GM21619 (cell line): Measurements from ENCODE around the gene PARK7.
A peak's percentile ranks its signal among the peaks of the same experiment; 100 is the strongest.

ENCODE experiments used
- ATAC-seq: cut with Tn5 transposase; IDR thresholded peaks from one replicate; pipeline ENCODE4 v1.9.1; 2021; ENCODE audit not compliant: unreplicated experiment

Gene PARK7

DNA sequence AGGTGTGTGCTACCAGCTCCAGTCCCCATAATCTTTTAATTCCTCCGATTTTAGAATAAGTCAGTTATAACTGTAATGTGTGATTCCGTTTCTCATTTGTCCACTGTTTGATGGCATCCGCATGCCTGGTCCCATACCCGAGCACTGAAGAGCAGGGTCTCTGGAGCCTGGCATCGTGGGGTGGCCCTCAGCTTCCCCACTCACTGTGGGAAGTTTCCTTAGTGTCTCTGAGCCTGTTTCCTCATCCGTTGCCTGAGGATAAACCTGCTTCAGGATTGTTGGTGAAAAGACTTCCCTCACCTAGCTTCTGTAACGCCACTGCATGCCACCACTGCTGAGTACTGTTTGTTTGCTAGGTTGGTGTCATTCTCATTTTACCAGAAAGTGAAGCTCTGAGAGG lies 19.5 kb downstream of the PARK7 start:
- no peak for ATAC-seq

DNA sequence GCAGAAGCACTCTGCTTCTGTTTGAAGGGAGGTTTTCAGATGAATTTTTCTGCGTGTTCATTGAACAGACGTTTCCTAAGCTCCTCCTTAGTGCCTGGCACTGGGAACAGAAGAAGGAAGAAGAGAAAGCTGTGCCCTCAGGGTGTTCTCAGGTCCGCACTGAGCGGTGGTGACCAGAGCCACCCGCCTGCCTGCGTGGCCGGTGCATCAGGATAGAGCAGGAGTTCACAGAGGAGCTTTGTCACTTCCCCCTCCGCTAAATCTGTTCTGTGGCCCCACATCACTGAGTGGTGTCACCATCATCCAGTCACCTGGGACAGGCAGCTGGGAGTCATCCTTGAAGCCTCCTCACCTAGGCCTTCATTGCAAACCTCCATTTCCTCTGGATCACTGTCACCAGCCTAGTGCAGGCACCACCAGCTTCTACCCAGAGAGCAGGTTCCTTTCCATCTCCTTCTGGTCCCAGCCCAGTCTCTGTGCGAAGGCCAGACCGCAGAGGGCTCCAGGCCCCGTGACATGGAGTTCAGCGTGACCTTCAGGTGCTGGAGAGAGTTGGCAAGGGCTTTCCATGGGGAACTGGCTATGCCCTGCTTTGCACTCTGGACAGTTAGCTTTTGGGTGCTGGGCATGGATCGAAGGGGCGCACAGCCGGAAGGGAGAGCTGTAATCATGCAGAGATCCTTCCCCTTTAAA lies 21.7 kb downstream of the PARK7 start:
- no peak for ATAC-seq

DNA sequence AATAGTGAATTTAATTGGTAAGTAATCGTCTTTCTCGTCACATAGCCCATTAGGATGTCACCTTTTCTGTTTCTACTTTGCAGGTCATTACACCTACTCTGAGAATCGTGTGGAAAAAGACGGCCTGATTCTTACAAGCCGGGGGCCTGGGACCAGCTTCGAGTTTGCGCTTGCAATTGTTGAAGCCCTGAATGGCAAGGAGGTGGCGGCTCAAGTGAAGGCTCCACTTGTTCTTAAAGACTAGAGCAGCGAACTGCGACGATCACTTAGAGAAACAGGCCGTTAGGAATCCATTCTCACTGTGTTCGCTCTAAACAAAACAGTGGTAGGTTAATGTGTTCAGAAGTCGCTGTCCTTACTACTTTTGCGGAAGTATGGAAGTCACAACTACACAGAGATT lies 23.3 kb downstream of the PARK7 start:
- ATAC-seq = no peak

DNA sequence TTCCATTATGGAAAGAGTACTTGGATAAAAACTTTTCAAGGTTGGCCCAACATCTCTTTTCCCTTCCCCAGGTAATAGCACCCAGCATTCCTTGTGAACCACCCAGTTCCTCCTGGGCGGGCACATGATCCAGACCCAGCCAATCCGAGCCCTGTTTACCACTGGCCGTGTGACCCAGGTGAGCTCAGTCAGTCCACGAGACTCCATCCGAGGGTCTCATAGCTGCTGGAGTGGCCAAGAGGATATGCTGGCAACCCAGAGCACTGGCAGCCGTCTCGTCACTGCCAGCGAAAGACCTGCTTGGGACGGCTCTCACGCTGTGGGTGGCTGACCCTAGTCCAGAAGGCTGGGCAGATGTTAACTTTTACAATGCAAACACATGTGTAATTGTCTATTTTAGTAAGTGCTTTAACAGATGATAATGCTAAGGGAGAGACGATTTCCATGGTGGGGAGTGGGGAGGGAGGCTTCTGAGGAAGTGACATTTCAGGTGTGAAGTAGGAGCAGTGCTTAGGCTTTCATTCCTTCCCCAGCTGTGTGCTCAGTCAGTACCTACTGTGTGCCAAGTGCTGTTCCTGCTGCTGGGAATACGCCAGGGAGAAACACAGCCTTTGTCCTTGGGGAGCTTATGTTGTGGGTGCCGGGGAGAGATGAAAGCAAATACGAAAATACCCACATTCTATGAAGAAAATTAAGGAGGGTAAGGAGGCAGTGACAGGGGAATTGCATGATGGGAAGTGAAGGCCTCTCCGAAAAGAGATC lies 24.5 kb downstream of the PARK7 start:
- no peak for ATAC-seq

DNA sequence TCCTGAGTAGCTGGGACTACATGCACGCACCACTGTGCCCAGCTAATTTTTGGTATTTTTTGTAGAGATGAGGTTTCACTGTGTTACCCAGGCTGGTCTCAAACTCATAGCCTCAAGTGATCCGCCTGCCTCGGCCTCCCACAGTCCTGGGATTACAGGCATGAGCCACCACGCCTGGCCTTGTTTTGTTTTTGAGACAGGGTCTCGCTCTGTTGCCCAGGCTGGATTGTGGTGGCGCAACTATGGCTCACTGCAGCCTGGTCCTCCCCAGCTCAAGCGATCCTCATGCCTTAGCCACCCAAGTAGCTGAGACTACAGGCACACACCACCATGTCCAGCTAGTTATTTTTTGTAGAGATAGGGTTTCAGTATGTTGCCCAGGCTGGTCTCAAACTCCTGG lies 26.0 kb downstream of the PARK7 start:
- no peak for ATAC-seq

DNA sequence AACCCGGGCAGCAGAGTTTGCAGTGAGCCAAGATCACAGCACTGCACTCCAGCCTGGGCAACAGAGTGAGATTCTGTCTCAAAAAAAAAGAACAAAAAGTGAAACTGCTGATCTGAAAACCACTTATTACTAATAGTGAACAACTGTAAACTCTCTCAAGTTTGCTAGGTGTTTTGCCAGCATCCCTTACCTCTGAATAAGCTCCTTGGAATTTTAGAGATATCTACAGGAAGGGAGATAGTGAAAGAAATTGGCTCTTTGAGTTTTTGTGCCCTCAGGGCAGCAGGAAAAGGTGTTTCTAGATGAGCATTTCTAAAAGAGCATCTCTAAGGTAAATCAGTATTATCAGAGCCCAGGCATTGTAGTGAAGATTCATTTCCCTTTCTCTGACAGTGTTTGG lies 27.1 kb downstream of the PARK7 start:
- no peak for ATAC-seq

DNA sequence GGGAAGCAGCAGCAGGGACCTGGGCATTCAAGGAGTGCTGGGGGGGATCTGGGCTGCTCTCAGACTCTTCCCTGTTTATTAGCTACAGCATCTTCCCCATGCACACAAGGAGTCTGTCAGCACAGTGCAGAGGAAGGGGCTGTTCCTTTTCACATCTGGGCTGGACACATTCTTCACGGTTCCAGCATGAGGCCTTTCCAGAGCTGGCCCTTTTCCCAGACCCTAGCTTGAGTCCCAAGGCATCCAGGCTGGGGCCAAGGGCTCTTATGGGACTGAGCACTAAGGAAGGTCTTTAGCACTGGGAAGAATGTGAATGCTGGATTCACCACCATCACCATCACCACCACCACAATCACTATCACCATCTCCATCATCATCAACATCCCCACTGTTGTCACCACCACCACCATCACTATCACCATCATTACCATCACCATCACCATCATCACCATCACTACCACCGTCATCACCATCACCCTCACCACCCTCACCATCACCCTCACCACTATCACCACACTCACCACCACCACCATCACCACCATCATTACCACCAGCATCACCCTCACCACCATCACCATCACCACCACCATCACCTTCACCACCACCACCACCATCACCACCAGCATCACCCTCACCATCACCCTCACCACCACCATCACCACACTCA lies 28.4 kb downstream of the PARK7 start:
- no peak for ATAC-seq

DNA sequence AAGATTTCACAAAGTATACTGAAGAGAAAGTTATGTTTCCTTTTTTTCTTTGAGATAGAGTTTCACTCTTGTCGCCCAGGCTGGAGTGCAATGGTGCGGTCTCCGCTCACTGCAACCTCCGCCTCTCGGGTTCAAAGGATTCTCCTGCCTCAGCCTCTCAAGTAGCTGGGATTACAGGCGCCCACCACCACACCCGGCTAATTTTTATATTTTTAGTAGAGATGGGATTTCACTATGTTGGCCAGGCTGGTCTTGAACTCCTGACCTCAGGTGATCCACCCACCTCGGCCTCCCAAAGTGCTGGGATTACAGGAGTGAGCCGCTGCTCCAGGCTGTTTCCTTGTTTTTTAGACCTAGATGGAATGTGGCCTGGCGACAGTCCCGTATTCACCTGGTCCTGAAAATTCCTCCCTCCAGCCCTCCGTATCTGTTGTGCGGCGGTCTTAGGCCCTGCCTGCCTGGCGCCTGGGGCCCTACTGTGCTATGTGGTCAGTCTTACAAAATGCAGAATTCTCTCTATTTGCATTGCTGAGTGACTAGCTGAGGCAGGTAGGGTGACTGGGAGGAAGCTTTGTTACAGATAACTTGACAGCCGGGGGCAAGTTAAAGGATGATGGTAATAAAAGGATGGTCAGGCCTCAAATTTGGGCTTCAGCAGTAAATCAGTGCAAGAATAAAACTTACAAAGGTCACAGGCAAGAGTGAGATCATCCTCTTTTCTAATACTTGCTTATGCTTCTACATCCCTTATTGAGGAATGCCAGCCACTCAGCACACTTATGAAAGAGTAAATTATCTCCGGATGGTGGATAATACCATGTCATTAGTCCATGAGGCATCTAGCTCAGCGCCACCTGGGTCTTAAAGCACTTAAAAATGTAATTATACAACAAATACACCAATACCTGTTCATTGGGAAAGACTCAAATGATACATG lies 30.3 kb downstream of the PARK7 start:
- no peak for ATAC-seq

DNA sequence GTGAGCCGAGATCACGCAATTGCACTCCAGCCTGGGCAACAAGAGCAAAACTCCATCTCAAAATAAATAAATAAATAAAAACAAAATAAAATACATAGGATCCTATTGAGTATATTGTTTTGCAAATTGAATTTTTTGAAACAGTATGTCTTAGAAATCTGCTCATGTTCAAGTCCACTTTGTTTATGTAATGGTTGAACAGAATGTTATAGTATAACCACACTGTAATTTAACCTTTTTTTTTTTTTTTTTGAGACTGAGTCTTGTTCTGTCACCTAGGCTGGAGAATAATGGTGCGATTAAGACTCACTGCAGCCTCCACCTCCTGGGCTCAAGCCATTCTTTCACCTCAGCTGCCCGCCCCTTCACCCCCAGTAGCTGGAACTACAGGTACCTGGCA lies 31.4 kb downstream of the PARK7 start:
- no peak for ATAC-seq

DNA sequence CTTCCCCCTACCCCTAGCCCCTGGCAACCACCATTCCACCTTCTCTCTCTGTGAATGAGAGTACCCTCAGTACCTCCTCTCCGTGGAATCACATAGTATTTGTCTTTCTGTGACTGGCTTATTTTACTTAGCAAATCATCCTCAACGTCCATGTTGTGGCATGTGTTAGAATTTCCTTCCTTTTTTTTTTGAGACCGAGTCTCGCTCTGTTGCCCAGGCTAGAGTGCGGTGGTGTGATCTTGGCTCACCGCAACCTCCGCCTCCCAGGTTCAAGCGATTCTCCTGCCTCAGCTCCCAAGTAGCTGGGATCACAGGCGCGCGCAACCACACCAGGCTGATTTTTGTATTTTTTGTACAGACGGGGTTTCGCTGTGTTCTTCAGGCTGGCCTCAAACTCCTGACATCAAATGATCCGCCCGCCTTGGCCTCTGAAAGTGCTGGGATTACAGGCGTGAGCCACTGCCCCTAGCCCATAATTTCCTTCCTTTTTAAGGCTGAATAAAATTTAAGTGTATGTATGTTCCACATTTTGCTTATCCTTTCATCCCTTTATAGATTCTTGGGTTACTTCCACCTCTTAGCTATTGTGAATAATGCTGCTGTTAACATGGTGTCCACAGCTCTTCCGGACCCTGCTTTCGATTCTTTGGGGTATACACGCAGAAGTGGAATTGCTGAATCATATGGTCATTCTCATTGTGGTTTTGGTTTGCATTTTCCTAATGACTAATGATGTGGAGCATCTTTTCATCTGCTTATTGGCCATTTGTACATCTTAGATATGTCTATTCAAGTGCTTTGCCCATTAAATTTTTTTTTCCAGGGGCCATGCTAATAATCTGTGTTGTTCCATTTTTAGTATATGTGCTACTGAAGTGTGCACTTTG lies 32.3 kb downstream of the PARK7 start:
- ATAC-seq = peak; percentile 82

DNA sequence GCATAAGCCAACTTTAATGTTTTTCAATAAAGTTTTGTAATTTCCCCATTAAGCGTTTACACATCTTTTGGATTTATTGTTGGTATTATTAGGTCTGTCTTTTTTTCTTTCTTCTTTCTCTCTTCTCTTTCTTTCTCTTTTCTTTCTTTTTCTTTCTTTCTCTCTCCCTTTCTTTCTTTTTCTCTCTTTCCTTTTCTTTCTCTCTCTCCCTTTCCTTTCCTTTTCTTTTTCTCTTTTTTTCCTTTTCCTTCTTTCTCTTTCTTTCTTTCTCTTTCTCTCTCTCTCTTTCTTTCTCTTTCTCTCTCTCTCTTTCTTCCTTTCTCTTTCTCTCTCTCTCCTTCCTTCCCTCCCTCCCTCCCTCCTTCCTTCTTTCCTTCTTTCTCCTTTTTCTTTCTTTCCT lies 33.3 kb downstream of the PARK7 start:
- no peak for ATAC-seq

DNA sequence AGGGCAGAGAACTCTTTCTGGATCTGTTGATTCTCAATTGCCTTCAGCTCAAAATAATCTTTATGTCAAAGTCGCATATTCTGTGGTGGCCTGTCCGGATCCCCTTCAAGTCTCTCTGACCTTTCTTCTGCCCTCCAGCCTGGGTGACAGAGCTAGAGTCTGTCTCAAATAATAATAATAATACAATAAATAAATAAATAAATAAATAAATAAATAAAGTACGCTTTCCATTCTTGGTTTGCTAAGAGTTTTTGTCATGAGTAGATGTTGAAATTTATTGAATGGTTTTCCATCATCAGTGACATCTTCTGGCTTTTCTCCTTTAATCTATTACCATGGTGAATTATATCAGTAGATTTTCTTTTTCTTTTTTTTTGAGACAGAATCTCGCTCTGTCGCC lies 33.9 kb downstream of the PARK7 start:
- no peak for ATAC-seq

DNA sequence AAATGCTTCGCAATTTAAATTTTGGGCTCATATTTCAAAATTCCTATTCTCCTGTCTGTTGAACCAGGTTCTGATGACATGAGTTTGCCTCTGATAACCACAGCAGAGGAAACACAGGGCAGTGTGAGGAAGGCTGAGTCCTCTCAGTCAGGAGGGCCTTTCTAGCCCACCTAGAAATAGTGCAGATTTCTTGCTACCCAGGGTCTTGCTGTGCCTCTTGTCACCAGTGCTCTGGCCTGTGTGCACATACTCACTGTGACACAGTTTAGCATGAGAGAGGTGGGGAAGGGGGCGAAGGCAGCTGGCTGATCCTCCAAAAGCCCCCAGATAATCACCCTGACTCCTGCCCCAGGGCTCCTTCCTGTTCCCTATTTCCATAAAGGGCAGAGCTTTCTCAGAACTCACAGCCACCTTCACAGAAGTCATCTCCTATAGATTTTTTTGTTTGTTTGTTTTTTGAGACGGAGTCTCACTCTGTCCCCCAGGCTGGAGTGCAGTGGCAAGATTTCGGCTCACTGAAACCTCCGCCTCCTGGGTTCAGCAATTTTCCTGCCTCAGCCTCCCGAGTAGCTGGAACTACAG lies 40.9 kb downstream of the PARK7 start:
- no peak for ATAC-seq

DNA sequence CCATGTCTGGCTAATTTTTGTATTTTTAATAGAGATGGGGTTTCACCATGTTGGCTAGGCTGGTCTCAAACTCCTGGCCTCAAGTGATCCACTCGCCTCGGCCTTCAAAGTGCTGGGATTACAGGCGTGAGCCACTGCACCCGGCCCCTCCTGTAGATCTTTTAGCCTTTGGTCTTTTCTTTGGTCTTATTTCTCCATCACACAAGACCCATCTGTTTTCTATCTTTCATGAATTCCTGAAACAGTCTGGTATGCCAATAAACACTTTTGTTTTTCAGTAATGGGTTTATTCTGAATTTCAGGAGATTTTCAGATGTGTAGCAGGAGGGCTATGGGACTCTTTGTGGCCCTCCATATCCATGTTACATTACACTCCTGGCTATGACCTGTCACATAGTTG lies 41.4 kb downstream of the PARK7 start:
- ATAC-seq = no peak

DNA sequence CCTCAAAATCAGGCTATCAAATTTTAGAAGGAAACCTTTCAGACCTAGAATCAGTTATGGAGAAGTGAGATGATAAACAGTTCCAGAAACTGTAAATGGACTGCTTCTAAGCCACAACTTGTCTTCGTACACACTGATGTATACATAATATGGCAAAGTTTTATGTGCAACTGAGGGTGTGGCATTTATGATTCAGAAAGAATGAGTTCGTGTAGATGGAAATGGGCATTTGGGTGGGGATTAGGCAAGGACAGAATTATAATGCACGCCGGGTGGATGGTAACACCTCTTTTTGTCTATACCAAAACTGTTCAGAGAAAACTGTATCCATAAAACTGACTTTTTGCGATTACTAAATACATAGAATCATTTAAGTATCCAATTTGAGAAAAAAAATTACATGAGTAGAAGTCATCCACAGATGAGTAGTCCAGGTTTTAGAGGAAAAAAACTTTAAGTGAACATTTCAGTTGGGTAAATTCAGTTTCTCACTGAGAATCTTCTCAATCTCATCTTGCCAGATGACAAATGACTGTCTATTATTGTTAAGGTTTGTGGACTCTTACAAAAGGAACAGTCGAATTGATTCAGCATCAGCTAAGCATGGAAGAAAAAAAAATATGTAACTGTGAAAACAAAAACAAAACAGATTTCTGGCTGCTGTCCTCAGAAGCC lies 42.1 kb downstream of the PARK7 start:
- ATAC-seq = no peak

DNA sequence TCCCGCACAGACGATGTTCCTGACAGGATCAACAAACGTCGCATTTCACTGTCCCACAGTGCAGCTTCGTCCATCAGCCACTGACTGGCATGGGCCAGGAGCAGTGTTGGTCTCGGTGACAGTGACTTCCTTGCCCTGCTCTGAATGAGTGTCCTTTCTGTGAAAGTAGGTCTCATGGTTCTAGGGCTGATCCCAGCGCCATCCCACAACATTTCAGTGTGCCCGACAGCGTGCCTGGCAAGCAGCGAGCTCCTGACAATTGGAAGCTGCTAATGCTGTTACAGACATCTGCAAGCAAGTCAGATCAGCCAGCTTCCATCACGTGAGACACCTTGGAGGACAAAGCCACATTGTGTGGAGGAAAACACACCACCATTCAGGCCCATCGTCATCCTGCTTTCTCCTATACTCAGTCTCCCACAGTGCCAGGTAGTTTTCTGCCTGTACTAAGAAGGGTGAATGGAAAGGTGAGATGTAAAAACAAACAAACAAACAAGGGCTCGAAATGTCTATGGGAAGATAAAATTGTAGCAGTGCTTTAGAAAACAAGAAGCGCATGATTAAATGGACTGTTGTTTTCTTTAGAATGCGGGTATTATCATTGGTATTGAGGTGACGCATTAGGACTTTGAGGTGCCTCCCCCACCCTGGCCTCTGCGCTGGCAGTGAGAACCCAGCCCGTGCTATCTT lies 42.7 kb downstream of the PARK7 start:
- ATAC-seq = no peak

DNA sequence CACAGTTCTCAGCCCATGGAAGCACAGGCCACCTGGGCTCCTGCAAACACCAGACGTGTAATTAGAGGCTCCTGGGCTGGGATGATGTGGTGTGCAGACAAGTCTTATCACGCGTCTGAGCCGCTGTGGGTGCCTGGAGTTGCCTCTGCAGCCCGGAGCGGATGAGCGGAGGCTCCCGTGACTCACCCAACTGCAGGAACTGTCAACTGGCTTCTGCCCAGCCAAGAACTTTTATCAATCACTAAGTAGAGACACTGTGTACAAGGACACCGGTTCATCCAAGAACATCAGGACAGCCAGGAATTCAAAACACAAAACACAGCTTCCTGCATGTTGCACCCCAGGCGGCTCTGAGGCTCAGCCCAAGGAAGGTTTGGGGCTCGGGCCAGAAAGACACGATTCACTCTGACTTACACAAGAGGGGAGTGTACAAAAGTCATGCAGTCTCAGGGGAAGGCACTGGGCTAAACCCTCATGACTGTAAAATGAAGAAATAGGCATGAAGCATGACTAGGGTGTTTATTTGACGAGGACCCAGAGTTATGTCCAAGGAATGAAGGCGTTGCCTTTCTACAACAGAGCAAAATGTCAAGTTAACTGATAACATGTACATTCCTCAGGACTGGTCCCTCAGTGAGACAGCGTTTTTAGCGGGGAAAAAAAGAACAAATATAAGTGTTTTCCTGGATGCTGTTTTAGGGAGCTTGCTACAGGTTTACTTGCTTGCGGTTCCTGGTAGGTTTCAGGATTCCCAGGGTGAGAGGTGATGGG lies 43.5 kb downstream of the PARK7 start:
- no peak for ATAC-seq
